Measurements from ENCODE around the gene PEX3. TPM values are rescaled to one million over a fixed set of nuclear protein-coding genes. Genes with fewer than 3 reads are reported as not detected.
A peak's percentile ranks its signal among the peaks of the same experiment; 100 is the strongest.

PEX3 gene
- polyA plus RNA-seq, 3 donors: 34.2 to 41.4 (median 38.4) TPM

DNA sequence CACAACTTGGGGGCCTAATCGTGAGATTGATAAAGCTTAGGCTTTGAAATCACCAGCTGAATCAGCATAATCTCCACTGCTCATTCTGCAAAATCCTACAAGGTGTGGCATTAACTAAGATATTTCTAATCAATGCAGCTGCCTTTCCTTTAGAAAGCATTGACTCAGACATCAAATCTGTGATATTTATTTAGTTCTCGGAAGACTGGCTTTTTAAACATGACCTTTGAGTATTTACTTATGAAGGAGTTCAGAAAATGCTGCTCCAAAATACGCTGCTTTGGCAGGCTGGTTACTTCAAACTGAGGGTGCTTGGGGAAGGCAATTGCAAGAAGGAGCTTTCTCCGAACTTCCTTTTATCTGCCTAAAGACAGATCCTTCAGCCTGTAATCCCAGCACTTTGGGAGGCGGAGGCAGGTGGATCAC is 84.6 kb downstream of the PEX3 start:
- DNase-seq (ENCODE audit: low read depth in 3 of 3, low spot score in 2 of 3): no peak

DNA sequence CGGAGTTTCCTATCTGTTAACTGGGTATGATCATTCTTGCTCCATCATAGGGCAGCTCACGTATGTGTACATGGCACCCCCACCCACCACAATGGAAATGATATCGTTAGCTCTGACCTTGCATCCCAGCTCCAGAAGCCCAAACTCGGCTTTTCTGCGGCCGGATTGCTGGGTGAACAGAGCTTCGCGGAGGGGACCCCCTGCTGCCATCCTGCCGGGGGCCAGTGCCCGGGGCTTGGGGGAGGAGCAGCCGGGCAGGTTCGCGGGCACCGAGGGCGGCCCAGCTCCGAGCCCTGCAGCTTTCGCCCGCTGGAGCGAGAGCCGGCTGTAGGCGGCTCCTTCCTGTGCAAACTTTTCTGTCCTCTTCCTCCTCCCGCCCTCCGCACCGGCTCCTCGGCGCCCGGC is 85.9 kb downstream of the PEX3 start:
- DNase-seq (ENCODE audit: low read depth in 3 of 3, low spot score in 2 of 3): no peak

DNA sequence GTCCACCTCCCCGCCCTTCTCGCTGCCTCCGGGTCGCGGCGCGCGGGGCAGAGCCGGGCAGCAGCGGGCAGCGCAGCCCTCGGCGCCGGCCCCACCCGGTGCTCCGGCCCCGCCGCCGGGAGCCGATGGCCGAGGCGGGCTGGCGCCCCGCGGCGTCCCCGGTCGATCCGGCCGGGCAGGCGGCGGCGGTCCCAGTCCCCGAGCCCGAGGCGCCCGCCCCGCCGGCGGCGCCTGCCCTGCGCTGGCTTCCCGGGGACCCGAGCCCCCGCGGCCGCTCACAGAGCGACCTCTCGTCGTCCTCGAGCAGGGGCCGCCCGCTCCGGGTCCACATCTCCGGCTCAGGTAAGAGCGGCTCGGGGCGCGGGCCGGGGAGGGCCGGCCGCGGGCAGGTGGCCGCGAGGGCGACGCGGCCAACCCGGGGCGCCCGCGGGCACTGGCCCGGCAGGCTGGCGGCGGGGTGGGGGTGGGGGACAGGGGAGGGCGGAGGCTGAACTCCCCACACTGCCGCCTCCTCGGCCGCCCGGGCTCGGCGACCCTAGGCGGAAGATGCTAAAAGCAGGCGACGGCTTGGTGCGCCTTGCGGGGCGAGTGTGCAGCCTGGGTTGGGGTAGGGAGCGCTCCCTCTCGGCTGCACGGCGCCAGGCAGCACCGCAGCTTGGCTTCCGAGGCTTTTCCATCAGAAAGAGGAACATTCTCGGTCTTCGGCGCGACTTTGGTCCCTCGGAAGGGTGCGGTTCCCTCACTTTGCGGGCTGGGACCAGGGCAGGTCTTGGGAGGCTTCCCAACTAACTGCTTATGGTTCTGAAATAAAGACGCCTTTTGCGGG is 86.5 kb downstream of the PEX3 start:
- DNase-seq (ENCODE audit: low read depth in 3 of 3, low spot score in 2 of 3): peak in 1 of 3 donors; percentile 38

DNA sequence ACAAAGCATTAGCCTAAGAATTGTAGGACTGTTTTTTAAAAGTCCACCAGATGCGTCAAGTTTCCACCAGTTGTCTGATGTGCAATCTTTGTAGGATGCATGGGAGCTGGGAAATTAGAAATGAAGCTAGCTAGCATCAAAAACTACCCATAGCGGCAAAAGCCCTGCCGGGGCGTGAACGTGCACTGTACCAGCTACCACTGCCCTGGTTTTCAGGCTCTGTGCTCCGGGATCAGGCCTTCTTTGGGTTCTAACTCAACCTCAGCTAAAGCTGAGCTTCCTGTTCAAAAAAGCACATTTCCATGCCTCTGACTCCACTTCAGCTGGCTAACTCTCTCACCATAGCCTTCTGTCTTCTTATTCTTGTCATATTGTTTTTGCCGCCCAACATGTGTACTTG is 87.8 kb downstream of the PEX3 start:
- no peak for DNase-seq (ENCODE audit: low read depth in 3 of 3, low spot score in 2 of 3)

DNA sequence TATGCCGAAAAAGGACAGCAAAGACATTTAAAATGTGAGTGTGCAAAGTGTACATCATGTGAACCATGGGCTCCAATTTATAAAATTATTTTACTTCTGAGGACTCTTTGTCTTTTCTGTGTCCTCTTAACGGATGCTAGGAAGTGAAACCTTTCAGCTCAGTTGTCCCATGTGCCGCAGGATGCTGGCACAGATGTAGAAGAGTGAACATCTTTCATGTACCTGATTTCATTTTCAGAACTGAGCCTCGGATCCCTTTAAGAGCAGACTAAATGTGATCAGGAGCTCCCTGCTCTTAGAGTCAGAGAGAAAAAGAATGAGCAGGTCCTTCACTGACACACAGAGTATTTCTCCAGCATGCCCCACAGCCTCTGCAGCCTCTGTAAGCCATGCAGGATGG is 88.5 kb downstream of the PEX3 start:
- DNase-seq (ENCODE audit: low read depth in 3 of 3, low spot score in 2 of 3): no peak

DNA sequence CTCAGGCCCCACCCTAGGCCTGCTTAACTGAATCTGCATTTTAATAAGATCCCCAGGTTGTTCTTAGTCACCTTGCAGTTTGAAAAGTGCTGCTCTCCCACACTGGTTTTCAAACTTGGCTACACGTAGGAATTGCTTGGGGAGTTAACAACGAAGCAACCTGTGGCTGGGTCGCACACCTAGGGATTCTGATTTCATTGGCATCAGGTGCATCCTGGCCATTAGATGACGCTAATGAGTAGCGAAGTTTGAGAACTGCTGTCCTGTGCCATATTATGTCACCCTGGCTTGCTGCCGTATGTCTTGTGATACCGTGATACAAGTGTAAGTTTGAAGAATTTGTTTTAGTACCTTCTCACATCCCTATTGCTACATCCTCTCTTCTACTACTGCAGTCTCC is 89.1 kb downstream of the PEX3 start:
- DNase-seq (ENCODE audit: low read depth in 3 of 3, low spot score in 2 of 3): no peak

DNA sequence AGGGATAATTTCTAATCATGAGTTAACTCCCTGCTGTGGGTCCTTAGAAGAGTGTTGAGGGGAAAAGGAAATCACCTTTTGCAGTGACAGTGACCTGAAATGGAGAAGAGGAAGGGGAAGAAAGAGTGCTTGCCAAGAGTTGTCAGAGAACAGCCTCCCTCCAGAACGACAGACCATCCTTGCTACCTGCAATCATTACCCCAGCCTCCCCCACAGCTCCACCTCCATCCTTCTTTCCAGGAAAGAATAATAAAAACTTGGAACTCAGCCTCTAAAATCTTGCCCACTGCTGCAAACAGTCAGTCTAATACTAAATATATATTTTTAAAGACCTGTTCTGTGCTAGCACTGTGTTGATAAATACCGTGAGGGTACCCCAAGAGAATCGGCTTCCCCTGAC is 89.6 kb downstream of the PEX3 start:
- DNase-seq (ENCODE audit: low read depth in 3 of 3, low spot score in 2 of 3): no peak

Other genes starting within 250 kb of the PEX3 start
- gene ADAT2, start 110 bp upstream of the PEX3 start, polyA plus RNA-seq (ENCODE audit: insufficient read length in 3 of 3): 10 to 100 TPM in 2 of 3 donors, 1 to 10 TPM in 1; 9.3 to 11.7 (median 11.2) TPM
- 10 to 100 TPM; 58.7 to 73.1 (median 68.8) TPM for gene FUCA2, start 60.9 kb downstream of the PEX3 start, polyA plus RNA-seq (ENCODE audit: insufficient read length in 3 of 3)
- gene PHACTR2, start 227.2 kb downstream of the PEX3 start, polyA plus RNA-seq (ENCODE audit: insufficient read length in 3 of 3): 10 to 100 TPM; 31.8 to 39.0 (median 34.3) TPM

Data from right renal cortex interstitium (tissue), 3 donors.